OCI-LY1 (cell line): ENCODE results near the gene ENTREP3.

Experiments used
- H2AFZ ChIP-seq: fragments of 200-600 bp; sonication (generic), shearing (Covaris generic); 2 replicates; pipeline ENCODE4 v1.6.0; 2014; ENCODE audit warnings: antibody characterized with exemption, mild to moderate bottlenecking, low read length
- H3F3A ChIP-seq: fragments of 200-600 bp; sonication (generic), shearing (Covaris generic); 2 replicates; pipeline ENCODE4 v1.6.0; 2014; ENCODE audit warnings: mild to moderate bottlenecking, antibody characterized with exemption, low read length, moderate library complexity; ENCODE audit not compliant: insufficient read depth
- H3K27ac ChIP-seq: fragments of 200-600 bp; sonication (generic); 2 replicates; pipeline ENCODE4 v1.5.1; 2014; ENCODE audit warnings: low read length, mixed run types, mild to moderate bottlenecking, low read depth; ENCODE audit not compliant: poor library complexity, severe bottlenecking
- H3K27me3 ChIP-seq: fragments of 200-600 bp; sonication (generic); 2 replicates; pipeline ENCODE4 v1.6.0; 2014; ENCODE audit warnings: antibody characterized with exemption, mild to moderate bottlenecking, low read length, moderate library complexity; ENCODE audit not compliant: insufficient read depth
- H3K36me3 ChIP-seq: fragments of 200-600 bp; sonication (generic); 2 replicates; pipeline ENCODE4 v1.6.1; 2014; ENCODE audit warnings: mild to moderate bottlenecking, antibody characterized with exemption, low read length, moderate library complexity, mixed read lengths; ENCODE audit not compliant: insufficient read depth
- H3K4me1 ChIP-seq: fragments of 200-600 bp; sonication (generic); 2 replicates; pipeline ENCODE4 v1.5.1; 2014; ENCODE audit warnings: mild to moderate bottlenecking, low read length, moderate library complexity; ENCODE audit not compliant: insufficient read depth, severe bottlenecking
- H3K4me2 ChIP-seq: fragments of 200-600 bp; sonication (generic), shearing (Covaris generic); 2 replicates; pipeline ENCODE4 v1.6.1; 2014; ENCODE audit warnings: low read length
- H3K4me3 ChIP-seq: fragments of 200-600 bp; sonication (generic); 2 replicates; pipeline ENCODE4 v1.5.1; 2014; ENCODE audit warnings: low read length, low read depth, mild to moderate bottlenecking, mixed read lengths; ENCODE audit not compliant: poor library complexity, severe bottlenecking
- H3K79me2 ChIP-seq: fragments of 200-600 bp; shearing (Covaris generic); 2 replicates; pipeline ENCODE4 v1.6.1; 2016; ENCODE audit warnings: mixed run types, low read length, mixed read lengths; ENCODE audit not compliant: insufficient read depth
- H3K9ac ChIP-seq: fragments of 200-600 bp; sonication (generic), shearing (Covaris generic); 2 replicates; pipeline ENCODE4 v1.6.1; 2014; ENCODE audit warnings: mild to moderate bottlenecking, low read length, mixed read lengths
- H3K9me2 ChIP-seq: fragments of 200-600 bp; sonication (generic), shearing (Covaris generic); 2 replicates; pipeline ENCODE4 v1.6.1; 2014; ENCODE audit warnings: low read depth, mild to moderate bottlenecking, low read length, mixed read lengths
- H3K9me3 ChIP-seq: fragments of 200-600 bp; shearing (Covaris generic); 2 replicates; pipeline ENCODE4 v1.6.1; 2014; ENCODE audit warnings: low read length, mixed read lengths
- H4K20me1 ChIP-seq: fragments of 200-600 bp; sonication (generic), shearing (Covaris generic); 2 replicates; pipeline ENCODE4 v1.6.0; 2016; ENCODE audit warnings: mild to moderate bottlenecking, low read length; ENCODE audit not compliant: insufficient read depth
- EZH2 ChIP-seq: fragments of 200-600 bp; sonication (generic), shearing (Covaris generic); IDR thresholded peaks from 2 replicates; pipeline ENCODE4 v1.8.0; 2017; ENCODE audit warnings: borderline replicate concordance, mixed run types, mild to moderate bottlenecking, antibody characterized with exemption, low read length, moderate library complexity, mixed read lengths
- TF ChIP-seq, protein P1 (sequence below): fragments of 200-600 bp; sonication (generic), shearing (Covaris generic); IDR thresholded peaks from 2 replicates; pipeline ENCODE4 v1.5.1; 2017; ENCODE audit warnings: mild to moderate bottlenecking, antibody characterized with exemption, low read length, moderate library complexity, mixed read lengths

Gene ENTREP3

DNA sequence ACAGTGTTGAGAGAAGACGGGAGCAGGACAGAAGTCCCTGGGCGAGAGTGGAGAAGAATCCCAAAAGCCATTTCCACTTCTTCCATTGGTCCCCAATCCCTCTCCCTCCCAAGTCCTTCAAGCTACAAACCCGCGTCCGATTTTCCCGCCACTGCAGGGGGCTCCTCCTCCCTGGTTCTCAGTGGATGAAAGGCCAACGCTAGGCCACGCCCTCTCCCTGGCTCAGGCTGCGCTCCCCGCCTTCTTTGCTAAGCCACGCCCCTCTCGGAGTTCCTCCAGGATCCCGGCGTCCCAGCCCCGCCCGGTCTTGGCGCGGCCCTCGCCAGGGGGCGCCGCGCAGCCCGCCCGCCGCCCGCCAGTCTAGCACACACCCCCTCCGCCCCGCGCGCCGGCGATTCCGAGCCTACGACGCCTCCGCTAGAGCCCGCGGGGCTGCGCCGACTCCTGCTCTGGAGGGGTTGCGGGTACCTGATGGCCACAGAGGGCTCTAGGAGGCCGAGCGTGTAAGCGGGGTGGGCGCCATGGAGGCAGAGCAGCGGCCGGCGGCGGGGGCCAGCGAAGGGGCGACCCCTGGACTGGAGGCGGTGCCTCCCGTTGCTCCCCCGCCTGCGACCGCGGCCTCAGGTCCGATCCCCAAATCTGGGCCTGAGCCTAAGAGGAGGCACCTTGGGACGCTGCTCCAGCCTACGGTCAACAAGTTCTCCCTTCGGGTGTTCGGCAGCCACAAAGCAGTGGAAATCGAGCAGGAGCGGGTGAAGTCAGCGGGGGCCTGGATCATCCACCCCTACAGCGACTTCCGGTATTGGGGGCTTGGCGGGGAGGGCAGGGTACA lies 22.0 kb upstream of the ENTREP3 start, which contains the start of gene HCN3:
Gene HCN3, plus strand, starts transcription at position 394 of the 832 bp plus-strand sequence. Its CDS starts 128 bp downstream, at position 522.
- Histone ChIP-seq H2AFZ (peak within 1 kb of the TSS; percentile 17; the same call in 1 of the 2 replicates), H3K4me1 (peaks cover 36% of the 10 kb centered on the region), H3K79me2 (peaks cover 11% of the 10 kb centered on the region), H3K36me3 (peaks cover 5% of the 10 kb centered on the region; the same call in 1 of the 2 replicates), H3K4me2 (peak within 1 kb of the TSS; percentile 76), H4K20me1 (no peaks in the 10 kb centered on the region), H3K9me2 (no peaks in the 10 kb centered on the region), H3K4me3 (peak within 1 kb of the TSS; percentile 67), H3K27ac (no peak within 1 kb of the TSS), H3K27me3 (no peaks in the 10 kb centered on the region), H3K9ac (peak within 1 kb of the TSS; percentile 59), H3F3A (no peaks in the 10 kb centered on the region; the same call in 1 of the 2 replicates), H3K9me3 (no peaks in the 10 kb centered on the region)
- no peak for TF ChIP-seq EZH2
- TF ChIP-seq, protein P1, sequence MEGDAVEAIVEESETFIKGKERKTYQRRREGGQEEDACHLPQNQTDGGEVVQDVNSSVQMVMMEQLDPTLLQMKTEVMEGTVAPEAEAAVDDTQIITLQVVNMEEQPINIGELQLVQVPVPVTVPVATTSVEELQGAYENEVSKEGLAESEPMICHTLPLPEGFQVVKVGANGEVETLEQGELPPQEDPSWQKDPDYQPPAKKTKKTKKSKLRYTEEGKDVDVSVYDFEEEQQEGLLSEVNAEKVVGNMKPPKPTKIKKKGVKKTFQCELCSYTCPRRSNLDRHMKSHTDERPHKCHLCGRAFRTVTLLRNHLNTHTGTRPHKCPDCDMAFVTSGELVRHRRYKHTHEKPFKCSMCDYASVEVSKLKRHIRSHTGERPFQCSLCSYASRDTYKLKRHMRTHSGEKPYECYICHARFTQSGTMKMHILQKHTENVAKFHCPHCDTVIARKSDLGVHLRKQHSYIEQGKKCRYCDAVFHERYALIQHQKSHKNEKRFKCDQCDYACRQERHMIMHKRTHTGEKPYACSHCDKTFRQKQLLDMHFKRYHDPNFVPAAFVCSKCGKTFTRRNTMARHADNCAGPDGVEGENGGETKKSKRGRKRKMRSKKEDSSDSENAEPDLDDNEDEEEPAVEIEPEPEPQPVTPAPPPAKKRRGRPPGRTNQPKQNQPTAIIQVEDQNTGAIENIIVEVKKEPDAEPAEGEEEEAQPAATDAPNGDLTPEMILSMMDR = peak; percentile 59

DNA sequence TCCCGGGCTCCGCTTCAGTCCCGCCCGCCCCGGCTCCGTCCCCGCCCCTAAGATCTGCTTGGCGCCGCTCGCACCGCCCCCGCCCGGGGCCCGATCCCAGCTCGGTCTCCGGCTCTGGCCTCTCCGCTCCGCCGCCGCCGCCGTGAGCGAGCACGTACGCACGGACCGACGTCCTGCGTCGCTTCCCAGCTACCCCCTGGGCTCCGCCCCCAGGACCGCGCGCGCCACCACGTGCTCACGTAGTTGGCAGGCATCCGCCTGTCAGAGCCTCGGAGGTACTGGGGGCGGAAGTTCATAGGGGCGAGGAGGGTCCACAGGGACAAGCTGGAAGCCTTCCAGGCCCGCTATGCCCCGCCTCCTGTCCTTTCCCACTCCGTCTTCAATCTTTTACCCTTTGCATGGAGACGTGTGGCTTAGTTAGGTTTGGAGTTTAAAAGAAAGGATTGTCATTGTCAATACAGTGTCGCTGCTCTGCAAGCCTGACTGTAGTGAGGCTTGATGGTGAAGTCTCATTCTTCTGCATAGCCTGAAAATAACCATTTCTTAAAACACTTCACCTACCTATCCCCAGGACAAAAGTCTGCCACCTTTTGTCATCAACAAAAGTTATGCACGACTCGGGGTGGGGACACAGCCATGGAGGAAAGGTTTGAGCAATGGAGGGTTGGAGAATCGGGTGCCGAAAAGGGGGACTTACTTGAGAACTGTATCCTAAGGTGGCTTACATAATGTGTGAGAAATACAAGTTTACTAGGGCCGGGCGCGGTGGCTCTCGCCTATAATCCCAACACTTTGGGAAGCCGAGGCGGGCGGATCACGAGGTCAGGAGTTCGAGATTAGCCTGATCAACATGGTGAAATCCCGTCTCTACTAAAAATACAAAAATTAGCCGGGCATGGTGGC lies 18.3 kb upstream of the ENTREP3 start, which contains the start of gene CLK2:
Gene CLK2, minus strand, starts transcription at position 162 of the 903 bp plus-strand sequence. CDS start 2,527 bp downstream, outside the sequence.
- Histone ChIP-seq H3K27me3 (no peaks in the 10 kb centered on the region), H4K20me1 (no peaks in the 10 kb centered on the region), H3K36me3 (peaks cover 37% of the 10 kb centered on the region), H3F3A (no peaks in the 10 kb centered on the region; the same call in 1 of the 2 replicates), H3K27ac (peak within 1 kb of the TSS; percentile 78), H3K9me3 (no peaks in the 10 kb centered on the region), H3K4me1 (peaks cover 38% of the 10 kb centered on the region), H3K4me2 (peak within 1 kb of the TSS; percentile 100), H3K4me3 (peak within 1 kb of the TSS; percentile 97), H2AFZ (peak within 1 kb of the TSS; percentile 86; the same call in 1 of the 2 replicates), H3K9me2 (no peaks in the 10 kb centered on the region), H3K9ac (peak within 1 kb of the TSS; percentile 97), H3K79me2 (peaks cover 17% of the 10 kb centered on the region)
- TF ChIP-seq, protein P1 = no peak
- TF ChIP-seq EZH2 = no peak
